Measurements from ENCODE around the gene HYAL1.

DNA sequence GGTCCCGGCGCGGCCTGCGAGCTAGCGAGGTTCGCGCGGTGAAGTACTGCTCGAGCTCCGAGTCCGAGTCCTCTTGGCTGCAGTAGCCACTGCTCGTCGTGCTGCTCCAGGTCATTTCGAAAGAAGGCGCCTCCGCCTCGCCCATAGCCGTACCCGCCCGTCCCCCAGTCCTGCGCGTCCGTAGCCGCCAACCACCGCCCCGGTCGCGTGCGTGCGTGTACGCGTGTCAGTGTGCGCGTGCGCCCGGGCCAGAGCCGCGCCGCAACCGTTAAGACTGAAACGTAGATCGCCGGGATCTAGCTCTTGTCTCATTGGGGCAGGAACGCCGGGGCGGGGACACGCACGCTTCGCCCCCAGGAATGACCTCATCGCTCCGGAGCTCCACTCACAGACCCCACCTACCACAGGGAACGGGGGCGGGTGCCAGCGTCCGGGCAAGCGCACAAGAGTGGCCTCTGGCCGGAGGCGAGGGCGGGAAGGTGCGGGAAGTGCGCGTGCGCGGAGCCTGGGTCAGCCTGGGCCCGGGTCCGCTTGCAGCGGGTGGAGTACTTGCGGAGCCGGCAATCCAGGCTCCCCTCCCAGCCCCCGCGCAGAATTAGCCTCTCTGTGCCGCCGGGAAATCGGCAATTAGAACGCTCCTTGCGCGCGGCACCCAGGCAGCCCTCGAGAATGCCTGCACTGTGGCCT, 33.9 kb upstream of the HYAL1 start:
- TF ChIP-seq, protein P1, sequence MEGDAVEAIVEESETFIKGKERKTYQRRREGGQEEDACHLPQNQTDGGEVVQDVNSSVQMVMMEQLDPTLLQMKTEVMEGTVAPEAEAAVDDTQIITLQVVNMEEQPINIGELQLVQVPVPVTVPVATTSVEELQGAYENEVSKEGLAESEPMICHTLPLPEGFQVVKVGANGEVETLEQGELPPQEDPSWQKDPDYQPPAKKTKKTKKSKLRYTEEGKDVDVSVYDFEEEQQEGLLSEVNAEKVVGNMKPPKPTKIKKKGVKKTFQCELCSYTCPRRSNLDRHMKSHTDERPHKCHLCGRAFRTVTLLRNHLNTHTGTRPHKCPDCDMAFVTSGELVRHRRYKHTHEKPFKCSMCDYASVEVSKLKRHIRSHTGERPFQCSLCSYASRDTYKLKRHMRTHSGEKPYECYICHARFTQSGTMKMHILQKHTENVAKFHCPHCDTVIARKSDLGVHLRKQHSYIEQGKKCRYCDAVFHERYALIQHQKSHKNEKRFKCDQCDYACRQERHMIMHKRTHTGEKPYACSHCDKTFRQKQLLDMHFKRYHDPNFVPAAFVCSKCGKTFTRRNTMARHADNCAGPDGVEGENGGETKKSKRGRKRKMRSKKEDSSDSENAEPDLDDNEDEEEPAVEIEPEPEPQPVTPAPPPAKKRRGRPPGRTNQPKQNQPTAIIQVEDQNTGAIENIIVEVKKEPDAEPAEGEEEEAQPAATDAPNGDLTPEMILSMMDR (IDR thresholded peaks at IDR 0.05), result no peak
- TF ChIP-seq POLR2A (IDR thresholded peaks at IDR 0.05), result peak; percentile 97
- peak; percentile 98 for TF ChIP-seq POLR2AphosphoS5 (IDR thresholded peaks at IDR 0.05)

Measured in prostate gland (tissue), 2 donors.